NB4 (cell line): ENCODE results near the gene GABBR2.

Experiments
- CTCF ChIP-seq: IDR thresholded peaks from one replicate; pipeline ENCODE4 v1.5.1; 2012; ENCODE audit warnings: low read depth, low read length
- MAX ChIP-seq: IDR thresholded peaks from 2 replicates; pipeline ENCODE4 v1.6.1; 2011; ENCODE audit warnings: low read depth, low read length
- POLR2A ChIP-seq: IDR thresholded peaks from 2 replicates; pipeline ENCODE4 v1.6.1; 2011; ENCODE audit warnings: mild to moderate bottlenecking; ENCODE audit not compliant: insufficient read length; ENCODE audit errors: extremely low read depth

GRCh38 chr9:98315067-98315453 is 393.7 kb downstream of the GABBR2 start:
- TF ChIP-seq MAX (no peak), POLR2A (no peak), CTCF (no peak)
